Measurements from ENCODE around the gene COL23A1.

Gene COL23A1

GRCh38 chr5:178350361-178351220 lies 239.6 kb downstream of the COL23A1 start:
- DNase-seq: no peak

- DNase-seq: no peak
These were observed 240.4 kb downstream of the COL23A1 start for GRCh38 chr5:178349625-178350353.

DNA sequence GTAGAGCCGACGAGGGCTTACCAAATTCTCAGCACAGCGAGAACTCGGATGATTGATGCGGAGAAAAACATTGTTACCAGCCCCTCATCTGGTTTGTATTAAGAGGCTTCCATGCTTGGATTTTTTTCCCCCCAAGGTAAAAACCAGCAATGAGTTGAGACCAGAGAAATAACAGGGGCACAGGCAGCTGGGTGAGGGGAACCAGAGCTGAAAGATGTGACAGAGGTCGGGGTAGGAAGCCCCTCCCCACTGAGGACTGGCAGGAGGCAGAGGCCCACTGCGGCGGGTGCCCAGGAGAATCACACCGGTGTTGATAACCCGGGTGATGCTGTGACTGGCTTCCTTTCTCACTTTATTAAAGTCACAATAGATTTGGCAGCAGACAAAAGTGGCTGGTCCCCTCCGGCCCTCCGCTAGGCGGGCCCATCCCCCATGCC lies 241.1 kb downstream of the COL23A1 start:
- DNase-seq: no peak

- DNase-seq: no peak
These were observed 241.7 kb downstream of the COL23A1 start for GRCh38 chr5:178348356-178349074.

GRCh38 chr5:178347956-178348355 lies 242.2 kb downstream of the COL23A1 start:
- DNase-seq: no peak

DNA sequence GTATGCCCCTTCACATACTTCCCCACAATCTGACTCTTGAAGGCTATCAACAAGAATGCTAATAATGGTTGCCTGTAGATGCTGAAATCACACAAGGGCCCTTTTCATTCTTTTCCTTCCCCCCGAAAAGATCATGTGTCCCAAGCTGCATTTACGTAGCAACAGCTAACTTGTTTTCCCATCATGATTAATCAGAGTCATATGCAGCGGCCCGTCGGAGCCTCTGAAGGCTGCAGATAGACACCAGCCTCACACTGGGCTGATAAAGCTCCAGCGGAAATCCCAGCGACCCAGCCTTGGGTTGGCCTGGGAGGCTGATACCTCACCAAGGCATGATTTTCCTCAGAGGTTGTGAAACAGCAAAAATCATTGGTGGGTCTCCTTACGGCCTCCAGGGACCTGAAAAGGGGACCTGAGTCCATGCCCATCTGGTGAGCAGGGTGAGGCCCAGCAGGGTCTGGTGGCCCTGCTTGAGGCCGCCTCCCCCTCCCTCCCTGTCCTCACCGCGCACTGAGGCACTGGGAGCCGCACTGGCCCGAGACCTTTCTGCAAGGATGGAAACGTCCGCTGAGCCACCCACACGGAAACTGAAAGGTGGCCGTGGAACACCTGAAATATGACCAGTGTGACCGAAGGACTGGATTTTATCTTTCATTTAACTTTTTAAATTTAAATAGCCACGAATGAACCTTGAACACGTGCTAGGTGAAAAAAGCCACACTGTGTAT lies 243.4 kb downstream of the COL23A1 start:
- DNase-seq: no peak

GRCh38 chr5:178343306-178343705 lies 246.9 kb downstream of the COL23A1 start:
- no peak for DNase-seq

DNA sequence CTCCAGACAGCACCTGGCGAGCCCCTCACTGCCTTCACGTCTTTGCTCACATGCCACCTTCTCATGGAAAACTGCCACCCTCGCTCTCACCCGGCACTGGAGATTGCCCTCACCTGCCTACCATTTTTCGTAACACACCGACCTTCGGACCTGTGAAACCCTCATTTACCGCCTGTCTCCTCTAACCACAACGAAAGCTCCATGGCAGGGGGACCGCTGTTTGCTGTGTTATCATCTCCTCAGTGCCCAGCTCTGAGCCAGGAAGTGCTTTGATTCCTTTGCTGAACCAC lies 248.4 kb downstream of the COL23A1 start:
- no peak for DNase-seq

DNA sequence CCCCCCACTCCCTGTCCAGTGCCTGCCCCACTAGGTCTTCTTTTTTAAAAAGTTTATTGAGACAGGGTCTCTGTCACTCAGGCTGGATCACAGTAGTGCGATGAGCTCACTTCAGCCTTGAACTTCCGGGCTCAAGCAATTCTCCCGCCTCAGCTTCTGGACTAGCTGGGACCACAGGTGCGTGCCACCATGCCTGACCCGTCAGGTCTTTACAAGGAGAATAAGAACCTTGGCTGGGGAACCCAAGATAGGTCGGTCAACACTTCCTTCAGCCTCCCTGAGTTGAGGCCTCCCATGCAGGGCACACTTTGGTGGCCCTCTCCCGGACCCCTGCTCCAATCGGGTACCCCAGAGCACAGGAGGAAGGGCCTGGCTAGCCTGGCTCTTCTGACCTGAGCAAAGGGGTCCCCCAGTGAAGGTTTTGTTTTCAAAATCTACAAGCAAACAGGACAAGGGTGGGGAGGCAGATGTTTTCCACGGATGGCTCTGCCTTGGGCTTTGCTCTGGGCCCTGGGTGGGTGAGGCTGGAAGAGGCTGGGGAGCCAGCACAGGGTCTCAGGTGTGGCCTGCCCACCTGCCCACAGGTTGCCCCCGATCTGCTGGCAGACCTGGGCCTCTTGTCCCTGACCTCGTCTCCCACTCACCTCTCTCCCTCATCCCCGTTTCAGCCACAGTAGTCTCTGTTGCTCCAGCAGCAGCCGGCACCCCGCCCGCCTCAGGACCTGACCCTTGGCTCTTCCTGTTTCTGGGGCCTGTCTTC lies 248.9 kb downstream of the COL23A1 start:
- DNase-seq: no peak

DNA sequence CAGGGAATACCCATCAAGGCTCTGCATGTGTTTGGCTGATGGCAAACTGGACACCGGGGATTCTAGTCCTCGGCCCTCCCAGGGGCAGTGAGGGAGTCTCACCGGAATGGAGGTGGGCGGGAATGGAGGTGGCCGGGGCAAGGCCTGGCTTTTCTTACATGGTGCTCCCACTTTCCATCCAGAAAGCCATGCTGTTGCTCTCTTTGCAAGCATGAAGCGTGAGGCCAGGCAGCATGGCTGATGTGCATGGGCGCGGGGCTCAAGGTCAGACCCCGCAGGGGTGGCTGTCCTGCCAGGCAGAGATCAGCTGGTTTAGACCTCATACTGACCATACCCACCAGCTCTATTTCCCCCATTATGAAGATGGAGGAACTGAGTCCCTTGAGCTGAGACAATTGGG lies 249.6 kb downstream of the COL23A1 start:
- DNase-seq: no peak

DNA sequence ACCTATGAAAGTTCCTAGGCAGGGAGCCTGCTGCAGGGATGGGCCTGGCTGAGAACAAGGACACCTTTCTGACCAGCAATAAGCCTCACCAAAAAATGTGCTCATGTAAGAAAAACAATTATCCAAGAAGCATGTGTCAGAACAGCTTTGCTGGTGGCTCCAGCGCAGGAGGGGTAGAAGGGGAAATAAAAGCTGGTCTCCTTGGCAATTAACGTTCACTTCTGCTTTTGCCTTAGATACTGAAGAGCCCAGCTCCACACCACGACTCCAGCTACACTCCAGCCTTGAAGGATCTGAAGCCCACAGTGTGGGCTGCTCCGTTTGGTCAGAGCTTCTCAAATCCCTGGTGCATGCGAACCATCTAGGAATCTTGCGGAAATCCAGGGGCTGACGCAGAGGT lies 250.0 kb downstream of the COL23A1 start:
- DNase-seq: no peak

- no peak for DNase-seq
These were observed 250.9 kb downstream of the COL23A1 start for GRCh38 chr5:178339272-178339671.

- no peak for DNase-seq
These were observed 251.4 kb downstream of the COL23A1 start for GRCh38 chr5:178338750-178339144.

DNA sequence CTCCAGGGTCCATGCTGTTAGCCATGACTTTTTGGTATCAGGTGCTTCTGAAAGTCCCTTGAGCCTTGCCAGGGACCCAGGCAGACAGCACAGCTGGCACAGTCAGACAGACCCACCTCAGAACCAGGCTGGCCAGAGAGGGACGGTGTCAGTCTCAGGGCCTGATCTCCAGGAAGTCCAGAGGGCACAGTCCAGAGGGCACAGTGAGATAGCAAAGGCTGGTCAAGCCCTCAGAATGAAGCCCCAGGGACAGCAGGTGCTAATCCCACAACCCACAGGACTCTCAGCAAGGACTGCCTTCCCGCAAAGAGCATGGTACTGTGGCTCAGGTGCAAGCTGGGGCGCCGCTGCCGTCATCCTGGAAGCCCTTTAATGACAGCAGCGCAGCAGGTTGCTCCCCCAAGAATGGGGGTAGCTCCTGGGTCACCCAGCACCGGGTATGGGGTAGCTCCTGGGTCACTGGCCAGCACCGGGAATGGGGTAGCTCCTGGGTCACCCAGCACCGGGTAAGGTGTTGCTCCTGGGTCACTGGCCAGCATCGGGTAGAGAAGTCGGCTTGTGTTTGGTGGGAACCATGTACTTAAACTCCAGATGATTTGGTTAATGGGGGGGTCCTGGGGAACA lies 252.0 kb downstream of the COL23A1 start:
- DNase-seq: no peak

DNA sequence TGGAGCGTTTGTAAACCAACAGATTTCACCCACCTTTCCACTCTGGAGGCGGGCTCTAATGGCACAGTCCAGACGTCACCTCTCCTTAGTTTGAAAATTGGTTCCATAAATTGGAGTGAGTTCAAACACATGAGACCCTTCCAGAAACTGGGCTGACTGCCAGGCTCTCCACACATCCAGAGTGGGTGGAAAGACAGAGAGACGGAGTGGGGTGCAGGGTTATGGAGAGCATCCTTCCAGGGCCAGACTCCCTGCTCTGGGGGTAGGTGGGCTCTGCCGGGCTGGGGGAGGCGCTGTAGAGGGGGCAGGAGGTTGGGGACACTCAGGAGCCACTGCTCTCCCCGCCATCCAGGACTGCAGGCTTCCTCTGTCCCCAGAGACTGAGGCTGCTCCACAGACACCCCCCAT lies 252.9 kb downstream of the COL23A1 start:
- no peak for DNase-seq

- no peak for DNase-seq
These were observed 253.3 kb downstream of the COL23A1 start for GRCh38 chr5:178336889-178337288.

GRCh38 chr5:178335302-178336030 lies 254.7 kb downstream of the COL23A1 start:
- no peak for DNase-seq

DNA sequence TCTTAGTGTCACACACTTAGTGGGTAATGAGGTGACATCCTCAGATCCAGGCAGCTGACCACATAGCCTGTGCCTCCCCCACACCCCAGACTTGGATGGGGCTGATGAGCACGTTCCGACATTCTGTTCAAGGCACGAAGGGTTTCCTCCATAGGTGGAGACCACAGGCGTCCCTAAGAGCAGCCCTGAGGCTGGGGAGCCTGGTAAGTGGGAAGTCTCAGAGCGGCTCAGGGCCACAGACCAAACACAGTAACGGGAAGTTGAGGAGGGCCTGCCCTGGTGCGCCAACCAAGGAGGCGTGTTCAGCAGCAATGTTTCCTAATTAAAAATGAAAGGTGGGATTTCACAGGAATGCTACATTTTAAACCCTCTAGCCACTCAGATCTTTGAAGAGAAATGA lies 255.3 kb downstream of the COL23A1 start:
- DNase-seq: no peak

GRCh38 chr5:178333821-178334481 lies 256.2 kb downstream of the COL23A1 start:
- DNase-seq: no peak

DNA sequence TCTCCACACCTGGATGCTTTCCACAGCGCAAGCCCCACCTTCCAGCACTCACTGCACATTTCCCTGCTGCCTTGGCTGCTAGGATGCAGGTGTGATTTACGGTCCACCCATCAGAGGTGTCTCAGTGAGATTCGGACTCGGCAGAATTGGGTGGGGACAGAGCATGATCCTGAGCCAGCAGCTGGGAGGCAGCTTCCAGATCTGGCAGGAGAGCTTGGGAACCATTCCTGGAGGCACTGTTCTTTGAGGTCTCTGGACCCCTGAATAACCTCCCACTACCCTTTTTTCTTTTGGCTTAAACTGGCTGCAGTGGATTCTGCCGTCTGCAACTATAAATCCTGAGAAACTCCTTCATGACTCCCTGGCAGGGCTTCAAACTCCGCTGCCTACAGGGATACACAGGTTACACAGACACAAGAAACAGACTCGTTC lies 258.0 kb downstream of the COL23A1 start:
- no peak for DNase-seq
